ENCODE data around the gene RAB27A. TPM values are rescaled to one million over a fixed set of nuclear protein-coding genes. Genes with fewer than 3 reads are reported as not detected.

RAB27A gene
- total RNA-seq, 1 experiment from 2014 or later, result 12.3 TPM

DNA sequence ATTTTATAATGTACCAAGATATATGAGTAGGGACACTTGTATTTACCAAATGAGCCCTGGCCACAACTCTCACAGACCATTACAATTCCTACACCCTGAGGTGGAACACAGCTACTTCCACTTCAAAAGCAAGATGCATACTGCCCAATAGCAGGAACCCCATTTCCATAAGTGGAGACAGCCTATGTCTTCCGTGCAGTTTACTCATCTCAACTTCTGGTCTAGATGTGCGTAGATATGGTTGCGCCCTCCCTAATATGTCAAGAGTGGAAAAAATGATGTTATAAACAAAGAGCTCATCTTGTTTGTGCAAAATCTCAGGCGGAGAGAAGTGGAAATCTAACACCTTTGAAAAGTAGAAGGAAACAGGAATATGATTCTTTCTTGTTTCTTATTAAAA lies 44.6 kb downstream of the RAB27A start:
- H3K27me3 ChIP-seq (ENCODE audit: insufficient read depth, low read depth), result no peaks in the 10 kb centered on the region
- H3K27ac ChIP-seq, result no peak overlapping the region
- no peak for TF ChIP-seq EZH2 (IDR thresholded peaks at IDR 0.05; ENCODE audit: low read depth)
- TF ChIP-seq, protein P1, sequence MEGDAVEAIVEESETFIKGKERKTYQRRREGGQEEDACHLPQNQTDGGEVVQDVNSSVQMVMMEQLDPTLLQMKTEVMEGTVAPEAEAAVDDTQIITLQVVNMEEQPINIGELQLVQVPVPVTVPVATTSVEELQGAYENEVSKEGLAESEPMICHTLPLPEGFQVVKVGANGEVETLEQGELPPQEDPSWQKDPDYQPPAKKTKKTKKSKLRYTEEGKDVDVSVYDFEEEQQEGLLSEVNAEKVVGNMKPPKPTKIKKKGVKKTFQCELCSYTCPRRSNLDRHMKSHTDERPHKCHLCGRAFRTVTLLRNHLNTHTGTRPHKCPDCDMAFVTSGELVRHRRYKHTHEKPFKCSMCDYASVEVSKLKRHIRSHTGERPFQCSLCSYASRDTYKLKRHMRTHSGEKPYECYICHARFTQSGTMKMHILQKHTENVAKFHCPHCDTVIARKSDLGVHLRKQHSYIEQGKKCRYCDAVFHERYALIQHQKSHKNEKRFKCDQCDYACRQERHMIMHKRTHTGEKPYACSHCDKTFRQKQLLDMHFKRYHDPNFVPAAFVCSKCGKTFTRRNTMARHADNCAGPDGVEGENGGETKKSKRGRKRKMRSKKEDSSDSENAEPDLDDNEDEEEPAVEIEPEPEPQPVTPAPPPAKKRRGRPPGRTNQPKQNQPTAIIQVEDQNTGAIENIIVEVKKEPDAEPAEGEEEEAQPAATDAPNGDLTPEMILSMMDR (conservative IDR thresholded peaks at IDR 0.05), result no peak
- H3K9me3 ChIP-seq (ENCODE audit: insufficient read depth, low read depth), result no peaks in the 10 kb centered on the region
- H3K79me2 ChIP-seq (ENCODE audit: low read depth), result no peaks in the 10 kb centered on the region
- H2AFZ ChIP-seq, result no peak overlapping the region
- DNase-seq, result no peak
- no peak overlapping the region for H3K4me3 ChIP-seq
- CTCF ChIA-PET, result no interaction called here
- intact Hi-C loops (cut with micrococcal nuclease; ENCODE audit: unreplicated experiment), result no loop called here
- H3K36me3 ChIP-seq (ENCODE audit: low read depth), result no peaks in the 10 kb centered on the region
- no peaks in the 10 kb centered on the region for H3F3A ChIP-seq (ENCODE audit: insufficient read depth, low read depth)
- no peaks in the 10 kb centered on the region for H4K20me1 ChIP-seq (ENCODE audit: insufficient read depth)
- H3K9me2 ChIP-seq (ENCODE audit: insufficient read depth), result no peaks in the 10 kb centered on the region
- H3K4me2 ChIP-seq, result no peak overlapping the region
- BruUV-seq (replicated peaks), result no TSS peak
- H3K4me1 ChIP-seq (replicated peaks; ENCODE audit: insufficient read depth), result no peaks in the 10 kb centered on the region; the same call in 1 of the 2 replicates
- POLR2A ChIA-PET (ENCODE audit: unreplicated experiment), result no interaction called here

DNA sequence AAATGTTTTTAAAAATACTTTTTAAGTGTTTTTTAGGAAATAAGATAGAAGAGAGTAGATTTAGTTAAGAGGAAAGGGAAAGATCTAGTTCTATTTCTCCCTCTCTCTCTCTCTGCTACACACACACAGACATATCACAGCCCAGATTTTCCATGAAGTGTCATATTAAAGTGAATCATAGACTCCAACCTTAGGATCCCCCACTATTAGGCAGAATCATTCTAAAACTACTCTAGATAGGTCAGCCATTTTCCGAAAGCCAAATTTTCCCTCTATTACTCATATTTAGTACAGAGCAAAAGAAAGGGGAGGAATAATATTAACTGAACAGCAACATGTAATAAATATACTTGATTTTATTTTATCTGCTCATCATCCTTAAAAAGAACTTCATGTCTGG lies 47.7 kb downstream of the RAB27A start:
- Histone ChIP-seq H3K4me1 (replicated peaks; ENCODE audit: insufficient read depth) (no peaks in the 10 kb centered on the region), H4K20me1 (ENCODE audit: insufficient read depth) (no peaks in the 10 kb centered on the region), H3F3A (ENCODE audit: insufficient read depth, low read depth) (no peaks in the 10 kb centered on the region), H3K27me3 (ENCODE audit: insufficient read depth, low read depth) (no peaks in the 10 kb centered on the region), H3K9me3 (ENCODE audit: insufficient read depth, low read depth) (no peaks in the 10 kb centered on the region), H3K4me3 (no peak overlapping the region), H3K4me2 (no peak overlapping the region), H3K79me2 (ENCODE audit: low read depth) (no peaks in the 10 kb centered on the region), H3K27ac (no peak overlapping the region), H3K9me2 (ENCODE audit: insufficient read depth) (no peaks in the 10 kb centered on the region), H3K36me3 (ENCODE audit: low read depth) (no peaks in the 10 kb centered on the region), H2AFZ (no peak overlapping the region)
- POLR2A ChIA-PET (ENCODE audit: unreplicated experiment), result no interaction called here
- no peak for DNase-seq
- BruUV-seq (replicated peaks), result no TSS peak
- TF ChIP-seq, protein P1 (conservative IDR thresholded peaks at IDR 0.05), result no peak
- no peak for TF ChIP-seq EZH2 (IDR thresholded peaks at IDR 0.05; ENCODE audit: low read depth)
- intact Hi-C loops (cut with micrococcal nuclease; ENCODE audit: unreplicated experiment), result no loop called here
- CTCF ChIA-PET, result no interaction called here

DNA sequence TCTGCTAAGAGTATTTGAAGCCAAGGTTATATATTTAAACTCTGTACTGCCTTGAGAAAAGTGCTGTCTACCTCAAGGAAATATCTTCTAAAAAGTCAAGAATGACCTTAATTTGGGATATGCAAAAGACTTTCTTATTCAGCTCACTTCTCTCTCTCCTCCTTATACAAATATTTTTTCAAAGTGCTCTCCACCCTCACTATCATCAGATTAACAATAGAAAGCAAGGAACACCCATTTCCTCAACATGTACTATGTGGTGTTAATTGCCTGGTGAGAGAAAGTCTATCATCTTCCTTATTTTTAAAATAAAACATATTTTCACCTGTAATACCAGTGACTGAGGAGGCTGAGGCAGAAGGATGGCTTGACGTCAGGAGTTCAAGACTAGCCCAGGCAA lies 48.4 kb downstream of the RAB27A start:
- H3K9me2 ChIP-seq (ENCODE audit: insufficient read depth), result no peaks in the 10 kb centered on the region
- H3K4me2 ChIP-seq, result no peak overlapping the region
- no peak for DNase-seq
- H3K79me2 ChIP-seq (ENCODE audit: low read depth), result no peaks in the 10 kb centered on the region
- H3K36me3 ChIP-seq (ENCODE audit: low read depth), result no peaks in the 10 kb centered on the region
- BruUV-seq (replicated peaks), result no TSS peak
- H2AFZ ChIP-seq, result no peak overlapping the region
- TF ChIP-seq, protein P1 (conservative IDR thresholded peaks at IDR 0.05), result no peak
- no peak for TF ChIP-seq EZH2 (IDR thresholded peaks at IDR 0.05; ENCODE audit: low read depth)
- no peaks in the 10 kb centered on the region for H3F3A ChIP-seq (ENCODE audit: insufficient read depth, low read depth)
- H3K4me3 ChIP-seq, result no peak overlapping the region
- no peak overlapping the region for H3K27ac ChIP-seq
- no peaks in the 10 kb centered on the region for H3K27me3 ChIP-seq (ENCODE audit: insufficient read depth, low read depth)
- intact Hi-C loops (cut with micrococcal nuclease; ENCODE audit: unreplicated experiment), result no loop called here
- no peaks in the 10 kb centered on the region for H3K9me3 ChIP-seq (ENCODE audit: insufficient read depth, low read depth)
- POLR2A ChIA-PET (ENCODE audit: unreplicated experiment), result no interaction called here
- CTCF ChIA-PET, result no interaction called here
- no peaks in the 10 kb centered on the region for H3K4me1 ChIP-seq (replicated peaks; ENCODE audit: insufficient read depth)
- H4K20me1 ChIP-seq (ENCODE audit: insufficient read depth), result no peaks in the 10 kb centered on the region

Measured in PC-9 (cell line).